Muscle layer of duodenum (tissue), 2 donors: ENCODE measurements around the gene PKLR.

Source experiments
- H3K27ac ChIP-seq: one replicate; pipeline ENCODE4 v1.7.0; 2013; ENCODE audit warnings: mild to moderate bottlenecking, low read length
- H3K27me3 ChIP-seq: one replicate; pipeline ENCODE4 v1.7.0; 2013; ENCODE audit warnings: low read depth, mild to moderate bottlenecking, control low read depth, low read length
- H3K36me3 ChIP-seq, 2 donors: one replicate each; pipeline ENCODE4 v1.7.0; 2013; ENCODE audit warnings: low read length in 2 of 2, control low read depth in 1 of 2, mild to moderate bottlenecking in 1 of 2; ENCODE audit not compliant: insufficient read depth in 2 of 2, control insufficient read depth in 1 of 2
- H3K4me1 ChIP-seq, 2 donors: one replicate each; pipeline ENCODE4 v1.7.0; 2013; ENCODE audit warnings: low read length in 2 of 2, mild to moderate bottlenecking in 2 of 2, control low read depth in 1 of 2, moderate library complexity in 1 of 2; ENCODE audit not compliant: insufficient read depth in 2 of 2, control insufficient read depth in 1 of 2
- H3K4me3 ChIP-seq, 2 donors: one replicate each; pipeline ENCODE4 v1.7.0; 2013; ENCODE audit warnings: low read length in 2 of 2, low read depth in 1 of 2, mild to moderate bottlenecking in 1 of 2
- H3K9me3 ChIP-seq, 2 donors: one replicate each; pipeline ENCODE4 v1.7.0; 2013; ENCODE audit warnings: low read length in 2 of 2, control low read depth in 1 of 2, mild to moderate bottlenecking in 1 of 2; ENCODE audit not compliant: control insufficient read depth in 1 of 2
- donor health status: healthy.

The PKLR gene

DNA sequence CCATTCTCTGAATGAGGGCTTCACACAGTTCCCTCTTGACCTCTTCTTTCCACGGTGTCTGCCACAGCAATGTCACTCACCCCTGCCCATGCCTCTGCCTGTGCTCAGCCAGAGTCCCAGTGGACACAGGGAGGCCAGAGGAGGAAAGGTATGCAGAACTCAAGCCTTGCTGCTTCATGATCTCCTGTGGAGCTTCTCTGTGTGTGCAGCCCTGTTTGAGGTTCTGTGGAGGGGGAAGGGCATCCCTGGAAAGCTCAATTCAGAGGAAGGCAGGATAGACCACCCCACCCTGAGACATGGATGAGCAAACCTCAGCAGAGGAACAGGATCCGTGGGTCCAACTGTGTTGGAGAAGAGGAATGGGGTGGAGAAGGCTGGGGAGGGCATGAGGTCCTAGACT lies 22.0 kb downstream of the PKLR start:
- H3K9me3 ChIP-seq: no peaks in the 10 kb centered on the region
- no peak overlapping the region for H3K27ac ChIP-seq
- no peak overlapping the region for H3K4me3 ChIP-seq
- no peaks in the 10 kb centered on the region for H3K36me3 ChIP-seq
- H3K27me3 ChIP-seq: no peaks in the 10 kb centered on the region
- H3K4me1 ChIP-seq: peaks cover 0 to 17% of the 10 kb centered on the region in 2 donors

- Histone ChIP-seq H3K27me3 (no peaks in the 10 kb centered on the region), H3K4me3 (peak overlapping the region in 1 of 2 donors; percentile 60), H3K27ac (no peak overlapping the region), H3K36me3 (no peaks in the 10 kb centered on the region), H3K9me3 (no peaks in the 10 kb centered on the region), H3K4me1 (peaks cover 0 to 17% of the 10 kb centered on the region in 2 donors)
Observed at GRCh38 chr1:155278689-155279160, 22.5 kb downstream of the PKLR start.

- Histone ChIP-seq H3K9me3 (no peaks in the 10 kb centered on the region), H3K36me3 (no peaks in the 10 kb centered on the region), H3K4me1 (peaks cover 0 to 17% of the 10 kb centered on the region in 2 donors), H3K27ac (no peak overlapping the region), H3K4me3 (peak overlapping the region; percentile 60 to 84), H3K27me3 (no peaks in the 10 kb centered on the region)
Observed at GRCh38 chr1:155277902-155278688, 23.1 kb downstream of the PKLR start.

DNA sequence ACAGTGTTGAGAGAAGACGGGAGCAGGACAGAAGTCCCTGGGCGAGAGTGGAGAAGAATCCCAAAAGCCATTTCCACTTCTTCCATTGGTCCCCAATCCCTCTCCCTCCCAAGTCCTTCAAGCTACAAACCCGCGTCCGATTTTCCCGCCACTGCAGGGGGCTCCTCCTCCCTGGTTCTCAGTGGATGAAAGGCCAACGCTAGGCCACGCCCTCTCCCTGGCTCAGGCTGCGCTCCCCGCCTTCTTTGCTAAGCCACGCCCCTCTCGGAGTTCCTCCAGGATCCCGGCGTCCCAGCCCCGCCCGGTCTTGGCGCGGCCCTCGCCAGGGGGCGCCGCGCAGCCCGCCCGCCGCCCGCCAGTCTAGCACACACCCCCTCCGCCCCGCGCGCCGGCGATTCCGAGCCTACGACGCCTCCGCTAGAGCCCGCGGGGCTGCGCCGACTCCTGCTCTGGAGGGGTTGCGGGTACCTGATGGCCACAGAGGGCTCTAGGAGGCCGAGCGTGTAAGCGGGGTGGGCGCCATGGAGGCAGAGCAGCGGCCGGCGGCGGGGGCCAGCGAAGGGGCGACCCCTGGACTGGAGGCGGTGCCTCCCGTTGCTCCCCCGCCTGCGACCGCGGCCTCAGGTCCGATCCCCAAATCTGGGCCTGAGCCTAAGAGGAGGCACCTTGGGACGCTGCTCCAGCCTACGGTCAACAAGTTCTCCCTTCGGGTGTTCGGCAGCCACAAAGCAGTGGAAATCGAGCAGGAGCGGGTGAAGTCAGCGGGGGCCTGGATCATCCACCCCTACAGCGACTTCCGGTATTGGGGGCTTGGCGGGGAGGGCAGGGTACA lies 24.0 kb downstream of the PKLR start, which contains the start of gene HCN3:
HCN3 (plus strand) TSS at position 394 of the 832 bp plus-strand sequence; CDS start at position 522, 128 bp downstream.
- no peaks in the 10 kb centered on the region for H3K9me3 ChIP-seq
- no peaks in the 10 kb centered on the region for H3K27me3 ChIP-seq
- no peak within 1 kb of the TSS for H3K27ac ChIP-seq
- H3K4me1 ChIP-seq: peaks cover 0 to 21% of the 10 kb centered on the region in 2 donors
- peak within 1 kb of the TSS; percentile 60 to 84 for H3K4me3 ChIP-seq
- H3K36me3 ChIP-seq: no peaks in the 10 kb centered on the region

GRCh38 chr1:155273343-155274245 lies 27.6 kb downstream of the PKLR start, which contains the start of gene CLK2:
Gene CLK2 (minus strand): TSS chr1:155273504. CDS start chr1:155270977, 2,527 bp downstream.
- H3K27me3 ChIP-seq: no peaks in the 10 kb centered on the region

DNA sequence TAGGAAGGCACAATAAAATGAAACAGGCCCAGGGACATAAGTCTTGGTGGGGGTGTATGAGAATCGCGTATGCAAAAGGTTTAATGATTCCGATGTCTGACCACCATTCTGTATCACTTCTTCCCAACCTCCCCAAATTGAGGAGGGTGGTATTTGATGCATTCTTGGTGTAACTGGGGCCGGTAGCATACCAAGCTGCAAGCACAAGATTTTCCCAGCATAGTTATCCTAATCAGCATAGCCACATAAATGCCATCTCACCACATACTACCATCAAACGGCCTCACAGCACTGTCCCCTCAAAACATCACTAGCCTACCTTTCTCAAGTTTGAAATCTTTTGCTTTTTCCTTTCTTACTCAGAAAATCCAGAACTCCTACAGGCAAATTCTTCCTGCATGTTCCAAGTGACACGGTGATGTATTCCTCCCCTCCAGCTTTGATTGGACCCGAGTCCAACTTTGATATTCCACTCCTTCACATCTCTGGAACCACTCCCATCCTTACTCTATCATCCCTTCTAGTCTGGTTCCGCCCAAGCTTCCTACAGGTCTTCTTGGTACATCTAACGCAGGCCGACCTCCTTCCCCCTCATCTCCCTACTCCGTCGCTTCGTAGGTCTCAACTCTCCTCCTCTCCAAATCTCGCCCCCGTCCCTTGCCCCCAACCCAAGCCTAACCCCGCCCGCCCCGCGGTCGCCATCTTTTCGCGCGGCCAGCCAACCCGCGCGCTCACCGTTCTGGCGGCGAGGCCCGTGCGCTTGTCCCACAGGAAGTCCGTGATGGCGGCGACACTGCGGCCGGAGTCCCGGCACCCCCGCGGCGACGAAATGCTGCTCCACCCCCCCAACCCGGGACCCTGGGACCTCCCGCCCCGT lies 28.5 kb downstream of the PKLR start:
- no peaks in the 10 kb centered on the region for H3K27me3 ChIP-seq
- no peaks in the 10 kb centered on the region for H3K9me3 ChIP-seq
- peaks cover 0 to 30% of the 10 kb centered on the region in 2 donors for H3K4me1 ChIP-seq
- H3K36me3 ChIP-seq: peaks cover 26 to 29% of the 10 kb centered on the region in 2 donors
- H3K27ac ChIP-seq: peak overlapping the region; percentile 91
- peak overlapping the region; percentile 84 to 93 for H3K4me3 ChIP-seq

More at GRCh38 chr1:155273343-155274245, 27.6 kb downstream of the PKLR start, which contains the start of gene CLK2:
- Histone ChIP-seq H3K9me3 (no peaks in the 10 kb centered on the region), H3K36me3 (peaks cover 17 to 20% of the 10 kb centered on the region in 2 donors), H3K27ac (peak within 1 kb of the TSS; percentile 91), H3K4me1 (peaks cover 0 to 38% of the 10 kb centered on the region in 2 donors), H3K4me3 (peak within 1 kb of the TSS; percentile 84 to 93)

DNA sequence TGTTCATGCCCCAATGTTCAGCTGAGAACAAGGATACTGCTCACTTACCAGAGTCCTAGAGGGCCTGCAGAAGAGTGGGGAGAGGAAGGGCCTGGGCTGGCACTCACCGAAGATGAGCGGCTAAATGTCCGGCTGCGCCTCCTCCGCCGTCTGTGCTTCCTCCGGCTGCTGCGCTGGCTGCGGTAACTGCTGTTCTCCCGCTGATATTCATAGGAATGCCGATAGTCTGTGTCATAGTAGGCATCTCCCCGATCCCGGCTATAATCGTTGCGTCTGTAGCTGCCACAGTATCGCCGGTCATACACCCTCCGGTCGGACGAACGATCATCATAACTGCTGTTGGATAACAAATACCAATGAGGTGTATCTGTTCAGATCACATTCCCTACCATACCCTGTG lies 31.9 kb downstream of the PKLR start:
- Histone ChIP-seq H3K4me3 (no peak overlapping the region), H3K36me3 (peaks cover 55 to 61% of the 10 kb centered on the region in 2 donors), H3K9me3 (no peaks in the 10 kb centered on the region), H3K4me1 (peaks cover 0 to 21% of the 10 kb centered on the region in 2 donors), H3K27me3 (no peaks in the 10 kb centered on the region), H3K27ac (no peak overlapping the region)

DNA sequence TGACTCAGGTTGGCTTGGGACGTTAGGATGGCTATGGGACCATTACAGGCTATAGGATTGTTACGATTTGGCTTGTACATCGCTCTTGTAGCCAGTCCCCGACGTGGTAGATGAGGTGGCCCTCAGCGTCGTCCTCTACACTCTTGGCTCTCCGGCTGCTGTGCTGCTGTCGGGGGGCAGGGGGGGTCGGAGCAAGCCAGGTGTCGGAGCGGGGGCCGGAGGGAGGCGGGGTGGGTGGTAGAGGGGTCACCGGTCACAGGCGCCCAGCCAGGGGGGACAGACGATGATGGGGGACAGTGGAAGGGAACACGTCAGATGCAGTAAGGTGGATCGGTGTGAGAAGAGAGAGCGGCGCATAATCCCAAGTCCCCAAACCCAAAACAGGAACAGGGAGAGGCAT lies 32.6 kb downstream of the PKLR start:
- H3K27ac ChIP-seq: no peak overlapping the region
- no peak overlapping the region for H3K4me3 ChIP-seq
- no peaks in the 10 kb centered on the region for H3K27me3 ChIP-seq
- H3K4me1 ChIP-seq: peaks cover 0 to 21% of the 10 kb centered on the region in 2 donors
- H3K9me3 ChIP-seq: no peaks in the 10 kb centered on the region
- H3K36me3 ChIP-seq: peaks cover 62 to 68% of the 10 kb centered on the region in 2 donors

- Histone ChIP-seq H3K27ac (no peak overlapping the region), H3K4me1 (peaks cover 3 to 18% of the 10 kb centered on the region in 2 donors), H3K27me3 (no peaks in the 10 kb centered on the region), H3K36me3 (peaks cover 73 to 75% of the 10 kb centered on the region in 2 donors), H3K4me3 (no peak overlapping the region), H3K9me3 (no peaks in the 10 kb centered on the region)
Observed at GRCh38 chr1:155267373-155267772, 33.9 kb downstream of the PKLR start.

DNA sequence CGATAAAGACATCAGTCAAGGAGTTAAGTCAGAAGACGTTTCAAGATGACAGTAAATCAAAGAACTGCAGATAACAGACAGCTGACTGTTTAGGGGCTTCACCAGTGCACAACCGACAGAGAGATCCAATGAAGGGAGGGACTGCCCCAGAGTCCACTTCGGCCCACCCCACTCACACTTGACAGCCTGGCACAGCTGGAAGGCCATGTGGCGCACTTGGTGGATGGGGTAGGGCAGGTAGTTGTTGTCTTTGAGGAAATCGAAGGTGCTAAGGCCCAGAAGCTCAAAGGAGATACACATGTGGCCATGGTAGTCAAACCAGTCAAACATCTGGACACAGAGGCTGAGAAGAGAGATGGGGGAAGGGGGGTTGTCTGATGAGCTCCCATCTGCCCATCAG lies 34.7 kb downstream of the PKLR start:
- no peak overlapping the region for H3K4me3 ChIP-seq
- H3K36me3 ChIP-seq: peaks cover 73 to 75% of the 10 kb centered on the region in 2 donors
- peaks cover 3 to 12% of the 10 kb centered on the region in 2 donors for H3K4me1 ChIP-seq
- no peaks in the 10 kb centered on the region for H3K27me3 ChIP-seq
- no peak overlapping the region for H3K27ac ChIP-seq
- no peaks in the 10 kb centered on the region for H3K9me3 ChIP-seq
